Activated CD4-positive, alpha-beta memory T cell treated with anti-CD3 and anti-CD28 coated beads, Interleukin-2, amount 10 ng/mL, durations not matched to agents 7 days and 5 days (primary cell): ENCODE results near the gene GOLT1B. TPM values are rescaled to one million over a fixed set of nuclear protein-coding genes. Genes with fewer than 3 reads are reported as not detected.
A peak's percentile ranks its signal among the peaks of the same experiment; 100 is the strongest.
"Not testable (repeated sequence)": the region's sequence is repeated elsewhere in the genome, so short reads cannot be mapped to it uniquely, and the experiment has no call there.

Experiments
- CTCF ChIA-PET: fragments of 350-600 bp; sonication (Branson Sonifier 250); formaldehyde crosslinking; loops from one replicate; lab custom pipeline; 2021; ENCODE audit warnings: antibody characterized with exemption, inconsistent platforms; lab: Charles Lee
- POLR2A ChIA-PET: fragments of 350-600 bp; sonication (Branson Sonifier 250); formaldehyde crosslinking; loops from one replicate; lab custom pipeline; 2021; ENCODE audit warnings: antibody characterized with exemption; lab: Charles Lee
- DNase-seq: peaks from one replicate; pipeline ENCODE4 v3.0.0-alpha.2; 2020
- H3K27ac Mint-ChIP-seq: one replicate; pipeline ENCODE4 v1.8.0; 2021; ENCODE audit warnings: mild to moderate bottlenecking, mixed read lengths
- H3K27me3 Mint-ChIP-seq: one replicate; pipeline ENCODE4 v1.8.0; 2021; ENCODE audit warnings: mixed read lengths
- H3K36me3 Mint-ChIP-seq: one replicate; pipeline ENCODE4 v1.8.0; 2021; ENCODE audit warnings: low read depth, mixed read lengths
- H3K4me1 Mint-ChIP-seq: one replicate; pipeline ENCODE4 v1.8.0; 2021; ENCODE audit warnings: mixed read lengths
- H3K4me3 Mint-ChIP-seq: one replicate; pipeline ENCODE4 v1.8.0; 2021; ENCODE audit warnings: mild to moderate bottlenecking, mixed read lengths
- H3K9me3 Mint-ChIP-seq: one replicate; pipeline ENCODE4 v1.8.0; 2021; ENCODE audit warnings: mixed read lengths
- total RNA-seq, 2 experiments: library from RNA; stranded (reverse); gene quantifications; one replicate each; pipeline ENCODE4 v1.2.3, GENCODE V29; 2021

GOLT1B gene
- total RNA-seq, result 10 to 100 TPM; 44.1 to 57.5 TPM

- H3K4me3 Mint-ChIP-seq, result no peak within 1 kb of the TSS
- peaks cover 56% of the 10 kb centered on the region for H3K4me1 Mint-ChIP-seq
- CTCF ChIA-PET, result interaction anchor here (0.6 to 2.4 kb wide), 7 partner anchors 10 to 179 kb away, joined by 3 to 11 read pairs (median 7); partner anchors contain the start of gene LDHB
- peaks cover 36% of the 10 kb centered on the region for H3K36me3 Mint-ChIP-seq
- no peak within 1 kb of the TSS for H3K27ac Mint-ChIP-seq
- peak; percentile 93 for DNase-seq
- no peaks in the 10 kb centered on the region for H3K9me3 Mint-ChIP-seq
- POLR2A ChIA-PET, result interaction anchor here (0.7 to 3.8 kb wide), 38 partner anchors 9 to 1043 kb away, joined by 3 to 73 read pairs (median 5); partner anchors contain the start of genes C2CD5, LDHB, PYROXD1 and SPX
- no peaks in the 10 kb centered on the region for H3K27me3 Mint-ChIP-seq
Measured at GRCh38 chr12:21501258-21502163, at the start of gene GOLT1B, which contains the start of gene RECQL. GOLT1B (plus strand) TSS chr12:21501789; CDS start chr12:21501924, 135 bp downstream. RECQL (minus strand) TSS chr12:21501635; CDS start chr12:21499570, 2,065 bp downstream.

- CTCF ChIA-PET, result interaction anchor here (1.8 kb wide), 1 partner anchor 10 kb away, joined by 4 read pairs; no protein-coding TSS in a partner anchor
- POLR2A ChIA-PET, result interaction anchor here (1.0 to 7.2 kb wide), 5 partner anchors 10 to 204 kb away, joined by 5 to 57 read pairs (median 14); partner anchors contain the start of genes GOLT1B, LDHB, PYROXD1 and RECQL
Measured at GRCh38 chr12:21453312-21453852, 48.2 kb upstream of the GOLT1B start.

GRCh38 chr12:21456291-21456780, 45.3 kb upstream of the GOLT1B start:
- peak; percentile 63 for DNase-seq
- POLR2A ChIA-PET, result interaction anchor here (0.7 to 7.2 kb wide), 8 partner anchors 9 to 201 kb away, joined by 3 to 57 read pairs (median 6); partner anchors contain the start of genes GOLT1B, LDHB, PYROXD1 and RECQL
- Mint-ChIP-seq H3K9me3 (no peaks in the 10 kb centered on the region), H3K27ac (peak overlapping the region; percentile 94), H3K27me3 (no peaks in the 10 kb centered on the region), H3K4me1 (peaks cover 56% of the 10 kb centered on the region), H3K36me3 (peaks cover 64% of the 10 kb centered on the region), H3K4me3 (peak overlapping the region; percentile 40)
- CTCF ChIA-PET, result interaction anchor here (0.5 to 1.6 kb wide), 6 partner anchors 12 to 53 kb away, joined by 3 to 4 read pairs (median 3); partner anchors contain the start of genes GOLT1B and RECQL

More at GRCh38 chr12:21453312-21453852, 48.2 kb upstream of the GOLT1B start:
- DNase-seq, result no peak
- Mint-ChIP-seq H3K4me1 (peaks cover 54% of the 10 kb centered on the region), H3K27ac (peak overlapping the region; percentile 93), H3K27me3 (no peaks in the 10 kb centered on the region), H3K36me3 (peaks cover 62% of the 10 kb centered on the region), H3K9me3 (no peaks in the 10 kb centered on the region), H3K4me3 (peak overlapping the region; percentile 59)

GRCh38 chr12:21459474-21459873, 42.1 kb upstream of the GOLT1B start:
- CTCF ChIA-PET, result no interaction called here

GRCh38 chr12:21467334-21467733, 34.3 kb upstream of the GOLT1B start:
- DNase-seq, H3K27ac Mint-ChIP-seq, H3K9me3 Mint-ChIP-seq, H3K4me3 Mint-ChIP-seq, H3K4me1 Mint-ChIP-seq, H3K27me3 Mint-ChIP-seq: not testable (repeated sequence)
- CTCF ChIA-PET, result interaction anchor here (0.7 kb wide), 1 partner anchor 28 kb away, joined by 4 read pairs; no protein-coding TSS in a partner anchor
- POLR2A ChIA-PET, result interaction anchor here (1.0 kb wide), 1 partner anchor 11 kb away, joined by 4 read pairs; no protein-coding TSS in a partner anchor
- H3K36me3 Mint-ChIP-seq, result peaks cover 68% of the 10 kb centered on the region

More at GRCh38 chr12:21459474-21459873, 42.1 kb upstream of the GOLT1B start:
- POLR2A ChIA-PET, result interaction anchor here (1.0 to 1.4 kb wide), 3 partner anchors 20 to 42 kb away, joined by 3 to 5 read pairs (median 4); partner anchors contain the start of genes GOLT1B, PYROXD1 and RECQL
- H3K36me3 Mint-ChIP-seq, result peaks cover 73% of the 10 kb centered on the region
- no peak overlapping the region for H3K27ac Mint-ChIP-seq
- peaks cover 34% of the 10 kb centered on the region for H3K4me1 Mint-ChIP-seq
- H3K4me3 Mint-ChIP-seq, result no peak overlapping the region
- no peaks in the 10 kb centered on the region for H3K9me3 Mint-ChIP-seq
- no peak for DNase-seq
- H3K27me3 Mint-ChIP-seq, result no peaks in the 10 kb centered on the region

GRCh38 chr12:21471294-21471693, 30.3 kb upstream of the GOLT1B start:
- ChIA-PET CTCF (no interaction called here), POLR2A (interaction anchor here (1.7 kb wide), 1 partner anchor 30 kb away, joined by 4 read pairs; the partner anchor contains the start of genes GOLT1B and RECQL)
- H3K27me3 Mint-ChIP-seq, result no peaks in the 10 kb centered on the region
- H3K4me3 Mint-ChIP-seq, result no peak overlapping the region
- H3K9me3 Mint-ChIP-seq, result no peaks in the 10 kb centered on the region
- no peak for DNase-seq
- peaks cover 73% of the 10 kb centered on the region for H3K36me3 Mint-ChIP-seq
- H3K4me1 Mint-ChIP-seq, result peaks cover 7% of the 10 kb centered on the region
- peak overlapping the region; percentile 41 for H3K27ac Mint-ChIP-seq

GRCh38 chr12:21472197-21472823, 29.3 kb upstream of the GOLT1B start:
- no peak for DNase-seq
- Mint-ChIP-seq H3K36me3 (peaks cover 74% of the 10 kb centered on the region), H3K27ac (no peak overlapping the region), H3K9me3 (no peaks in the 10 kb centered on the region), H3K4me1 (peaks cover 10% of the 10 kb centered on the region), H3K4me3 (no peak overlapping the region), H3K27me3 (no peaks in the 10 kb centered on the region)
- POLR2A ChIA-PET, result interaction anchor here (1.7 kb wide), 1 partner anchor 29 kb away, joined by 4 read pairs; the partner anchor contains the start of genes GOLT1B and RECQL
- CTCF ChIA-PET, result no interaction called here

GRCh38 chr12:21475552-21475951, 26.0 kb upstream of the GOLT1B start:
- Mint-ChIP-seq H3K4me3 (no peak overlapping the region), H3K36me3 (peaks cover 57% of the 10 kb centered on the region), H3K27me3 (no peaks in the 10 kb centered on the region), H3K27ac (no peak overlapping the region), H3K4me1 (peaks cover 14% of the 10 kb centered on the region), H3K9me3 (no peaks in the 10 kb centered on the region)
- ChIA-PET CTCF (no interaction called here), POLR2A (interaction anchor here (0.9 kb wide), 1 partner anchor 38 kb away, joined by 3 read pairs; the partner anchor contains the start of gene PYROXD1)
- no peak for DNase-seq

GRCh38 chr12:21476949-21477348, 24.6 kb upstream of the GOLT1B start:
- Mint-ChIP-seq H3K9me3 (no peaks in the 10 kb centered on the region), H3K27ac (no peak overlapping the region), H3K27me3 (no peaks in the 10 kb centered on the region), H3K4me3 (no peak overlapping the region), H3K4me1 (peaks cover 10% of the 10 kb centered on the region), H3K36me3 (peaks cover 50% of the 10 kb centered on the region)
- POLR2A ChIA-PET, result interaction anchor here (1.1 kb wide), 1 partner anchor 39 kb away, joined by 4 read pairs; the partner anchor contains the start of gene PYROXD1
- CTCF ChIA-PET, result no interaction called here
- DNase-seq, result no peak

- no peak for DNase-seq
- Mint-ChIP-seq H3K4me3 (no peak overlapping the region), H3K27ac (no peak overlapping the region), H3K4me1 (peaks cover 7% of the 10 kb centered on the region), H3K9me3 (no peaks in the 10 kb centered on the region), H3K36me3 (peaks cover 33% of the 10 kb centered on the region), H3K27me3 (no peaks in the 10 kb centered on the region)
- ChIA-PET POLR2A (interaction anchor here (0.8 to 1.6 kb wide), 3 partner anchors 9 to 23 kb away, joined by 3 to 4 read pairs (median 3); partner anchors contain the start of genes GOLT1B and RECQL), CTCF (interaction anchor here (0.7 kb wide), 1 partner anchor 42 kb away, joined by 3 read pairs; the partner anchor contains the start of gene PYROXD1)
Measured at GRCh38 chr12:21478756-21479455, 22.7 kb upstream of the GOLT1B start.

GRCh38 chr12:21483531-21483930, 18.1 kb upstream of the GOLT1B start:
- no peaks in the 10 kb centered on the region for H3K27me3 Mint-ChIP-seq

More at GRCh38 chr12:21483531-21483930, 18.1 kb upstream of the GOLT1B start:
- no peak for DNase-seq
- peaks cover 7% of the 10 kb centered on the region for H3K4me1 Mint-ChIP-seq
- H3K4me3 Mint-ChIP-seq, result no peak overlapping the region
- POLR2A ChIA-PET, result interaction anchor here (0.8 to 1.1 kb wide), 2 partner anchors 13 to 16 kb away, joined by 3 to 4 read pairs; no protein-coding TSS in a partner anchor
- H3K36me3 Mint-ChIP-seq, result peaks cover 22% of the 10 kb centered on the region
- no peak overlapping the region for H3K27ac Mint-ChIP-seq
- H3K9me3 Mint-ChIP-seq, result no peaks in the 10 kb centered on the region
- CTCF ChIA-PET, result no interaction called here
